ENCODE data around the gene CFAP251.
"Not testable (repeated sequence)": the region's sequence is repeated elsewhere in the genome, so short reads cannot be mapped to it uniquely, and the experiment has no call there.

Gene CFAP251, protein sequence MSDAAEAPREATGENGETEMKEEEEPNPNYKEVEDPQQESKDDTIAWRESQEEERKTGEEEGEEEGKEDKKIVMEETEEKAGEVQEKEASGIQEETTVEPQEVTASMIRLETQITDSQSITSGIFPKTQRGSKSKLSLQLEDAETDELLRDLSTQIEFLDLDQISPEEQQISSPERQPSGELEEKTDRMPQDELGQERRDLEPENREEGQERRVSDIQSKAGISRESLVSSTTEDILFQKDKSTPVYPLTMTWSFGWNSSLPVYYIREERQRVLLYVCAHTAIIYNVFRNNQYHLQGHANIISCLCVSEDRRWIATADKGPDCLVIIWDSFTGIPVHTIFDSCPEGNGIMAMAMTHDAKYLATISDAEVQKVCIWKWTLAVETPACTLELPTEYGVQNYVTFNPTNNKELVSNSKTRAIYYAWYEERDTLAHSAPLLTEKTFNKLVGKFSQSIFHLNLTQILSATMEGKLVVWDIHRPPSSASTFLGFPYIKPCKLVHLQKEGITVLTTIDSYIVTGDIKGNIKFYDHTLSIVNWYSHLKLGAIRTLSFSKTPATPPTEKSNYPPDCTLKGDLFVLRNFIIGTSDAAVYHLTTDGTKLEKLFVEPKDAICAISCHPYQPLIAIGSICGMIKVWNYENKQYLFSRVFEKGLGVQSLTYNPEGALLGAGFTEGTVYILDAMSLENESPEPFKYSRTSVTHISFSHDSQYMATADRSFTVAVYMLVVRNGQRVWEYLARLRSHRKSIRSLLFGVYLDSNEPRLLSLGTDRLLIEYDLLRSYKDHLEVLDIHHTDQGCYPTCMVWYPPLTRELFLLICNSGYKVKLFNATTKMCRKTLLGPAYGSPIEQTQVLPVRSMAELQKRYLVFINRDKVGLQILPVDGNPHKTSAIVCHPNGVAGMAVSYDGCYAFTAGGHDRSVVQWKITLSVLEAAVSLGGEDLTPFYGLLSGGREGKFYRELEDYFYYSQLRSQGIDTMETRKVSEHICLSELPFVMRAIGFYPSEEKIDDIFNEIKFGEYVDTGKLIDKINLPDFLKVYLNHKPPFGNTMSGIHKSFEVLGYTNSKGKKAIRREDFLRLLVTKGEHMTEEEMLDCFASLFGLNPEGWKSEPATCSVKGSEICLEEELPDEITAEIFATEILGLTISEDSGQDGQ

DNA sequence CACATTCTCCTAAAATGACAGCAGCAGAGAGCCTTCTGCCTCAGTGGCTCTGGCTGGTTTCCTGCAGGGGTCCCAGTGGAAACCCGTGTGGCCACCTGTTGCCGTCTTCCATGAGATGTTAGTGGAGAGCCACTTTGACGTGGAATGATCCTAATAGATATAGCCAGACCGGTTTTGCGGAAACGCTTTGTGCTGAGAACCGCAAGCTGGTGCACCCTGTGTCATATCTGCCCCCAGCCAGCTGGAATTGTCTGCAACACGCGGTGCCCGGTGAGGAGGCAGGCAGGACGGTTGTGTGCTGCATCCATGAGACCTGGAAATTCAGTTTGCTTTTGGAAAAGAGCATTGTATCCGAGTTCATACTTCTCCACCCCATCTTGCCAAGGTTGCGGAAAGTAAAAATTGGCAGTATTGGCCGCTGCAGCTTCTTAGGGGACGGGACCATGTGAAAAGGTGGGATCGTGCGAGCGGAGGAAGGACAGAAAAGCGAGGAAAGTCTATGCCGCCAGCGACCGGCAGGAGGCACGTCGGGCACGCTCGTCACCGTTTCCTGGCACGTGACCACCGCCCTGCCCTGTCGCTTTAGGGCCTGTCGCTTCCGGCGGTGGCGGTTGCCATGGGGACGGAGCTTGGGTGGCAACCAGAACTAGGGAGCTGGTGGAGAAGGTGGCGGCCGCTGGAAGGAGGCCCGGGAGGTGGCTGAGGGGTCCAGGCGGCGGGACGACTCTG, at the start of gene CFAP251:
TSS of gene CFAP251 (plus strand) at position 643 of the 729 bp plus-strand sequence. CDS start 2,714 bp downstream, outside the sequence.
- DNase-seq = peak; percentile 98

DNA sequence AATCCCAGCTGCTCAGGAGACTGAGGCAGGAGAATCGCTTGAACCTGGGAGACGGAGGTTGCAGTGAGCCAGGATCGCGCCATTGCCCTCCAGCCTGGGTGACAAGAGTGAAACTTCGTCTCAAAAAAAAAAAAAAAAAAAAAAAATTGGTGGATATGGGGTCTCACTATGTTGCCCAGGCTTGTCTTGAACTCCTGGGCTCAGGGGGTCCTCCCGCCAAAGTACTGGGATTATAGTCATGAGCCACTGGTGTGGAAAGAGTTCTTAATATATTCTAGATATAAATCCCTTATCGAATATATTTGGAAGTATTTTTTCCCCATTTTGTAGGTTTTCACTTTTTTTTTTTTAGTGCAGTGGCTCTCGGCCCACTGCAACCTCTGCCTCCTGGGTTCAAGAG, 49.2 kb upstream of the CFAP251 start:
- DNase-seq = not testable (repeated sequence)

DNA sequence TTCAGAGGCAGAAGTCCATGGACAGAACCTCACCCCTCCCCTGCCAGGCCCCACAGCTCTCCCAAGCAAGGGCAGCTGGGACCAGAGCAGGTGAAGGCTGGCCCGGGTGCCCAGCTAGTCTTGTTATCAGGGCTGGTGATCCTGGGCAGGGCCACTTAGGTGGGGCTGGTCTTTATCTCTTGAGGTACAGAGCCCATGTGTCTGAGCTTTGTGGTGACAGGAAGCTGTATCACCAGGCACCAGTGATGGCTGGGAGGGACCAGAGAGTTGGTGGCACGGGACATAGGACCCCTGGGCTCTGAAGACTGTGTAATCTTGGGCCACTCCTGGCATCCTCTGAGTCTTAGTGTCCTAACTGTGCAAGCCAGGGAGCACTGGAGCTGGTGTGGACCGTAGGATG, 46.9 kb upstream of the CFAP251 start:
- no peak for DNase-seq

- DNase-seq = no peak
Observed at GRCh38 chr12:121872546-121873215, 45.7 kb upstream of the CFAP251 start.

- no peak for DNase-seq
Observed at GRCh38 chr12:121873216-121873569, 45.2 kb upstream of the CFAP251 start.

- DNase-seq = no peak
Observed at GRCh38 chr12:121874071-121874470, 44.3 kb upstream of the CFAP251 start.

- no peak for DNase-seq
Observed at GRCh38 chr12:121875582-121875981, 42.8 kb upstream of the CFAP251 start.

GRCh38 chr12:121876080-121876447, 42.3 kb upstream of the CFAP251 start:
- DNase-seq = not testable (repeated sequence)

- no peak for DNase-seq
Observed at GRCh38 chr12:121883315-121883660, 35.1 kb upstream of the CFAP251 start.

DNA sequence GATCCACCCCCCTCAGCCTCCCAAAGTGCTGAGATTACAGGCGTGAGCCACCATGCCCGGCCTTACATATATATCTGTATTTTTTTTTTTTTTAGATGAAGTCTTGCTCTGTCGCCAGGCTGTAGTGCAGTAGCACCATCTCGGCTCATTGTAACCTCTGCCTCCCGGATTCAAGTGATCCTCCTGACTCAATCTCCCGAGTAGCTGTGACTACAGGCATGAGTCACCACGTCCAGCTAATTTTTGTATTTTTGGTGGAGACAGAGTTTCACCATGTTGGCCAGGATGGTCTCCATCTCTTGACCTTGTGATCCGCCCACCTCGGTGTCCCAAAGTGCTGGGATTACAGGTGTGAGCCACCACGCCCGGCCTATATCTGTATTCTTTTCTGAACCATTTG, 33.3 kb upstream of the CFAP251 start:
- not testable (repeated sequence) for DNase-seq

GRCh38 chr12:121888083-121888477, 30.3 kb upstream of the CFAP251 start:
- no peak for DNase-seq

DNA sequence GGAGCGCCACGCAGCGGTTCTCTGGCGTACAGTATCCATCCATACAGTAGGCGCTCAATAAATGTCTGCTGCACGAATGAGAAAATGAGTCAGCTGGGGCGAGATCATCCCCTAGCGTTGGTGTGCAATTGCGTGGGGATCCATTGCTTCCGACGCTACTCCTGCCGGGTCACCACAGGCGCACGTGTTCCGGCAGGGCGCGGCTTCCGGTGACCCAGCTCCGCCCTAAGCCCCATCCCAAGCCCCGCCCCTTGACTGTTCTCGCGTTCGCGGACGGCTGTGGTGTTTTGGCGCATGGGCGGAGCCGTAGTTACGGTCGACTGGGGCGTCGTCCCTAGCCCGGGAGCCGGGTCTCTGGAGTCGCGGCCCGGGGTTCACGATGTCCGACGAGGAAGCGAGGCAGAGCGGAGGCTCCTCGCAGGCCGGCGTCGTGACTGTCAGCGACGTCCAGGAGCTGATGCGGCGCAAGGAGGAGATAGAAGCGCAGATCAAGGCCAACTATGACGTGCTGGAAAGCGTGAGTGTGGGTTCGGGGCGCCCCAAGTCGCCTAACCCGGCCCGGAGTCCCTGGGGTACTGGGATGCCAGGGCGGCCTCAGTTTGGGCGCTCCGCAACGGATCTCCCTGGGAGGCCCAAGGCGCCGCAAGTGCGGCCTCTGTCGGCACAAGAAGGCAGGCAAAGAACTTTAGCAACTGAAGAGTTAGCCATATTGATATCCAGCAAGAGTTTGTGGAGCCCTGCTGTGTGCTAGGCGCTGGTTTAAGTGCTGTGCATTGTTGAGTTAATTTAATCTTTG, 29.7 kb upstream of the CFAP251 start, which contains the start of gene PSMD9:
TSS of gene PSMD9 (plus strand) at position 313 of the 796 bp plus-strand sequence. CDS start at position 380, 67 bp downstream.
- peak; percentile 99 for DNase-seq

- DNase-seq = no peak
Observed at GRCh38 chr12:121889274-121889624, 29.1 kb upstream of the CFAP251 start.

DNA sequence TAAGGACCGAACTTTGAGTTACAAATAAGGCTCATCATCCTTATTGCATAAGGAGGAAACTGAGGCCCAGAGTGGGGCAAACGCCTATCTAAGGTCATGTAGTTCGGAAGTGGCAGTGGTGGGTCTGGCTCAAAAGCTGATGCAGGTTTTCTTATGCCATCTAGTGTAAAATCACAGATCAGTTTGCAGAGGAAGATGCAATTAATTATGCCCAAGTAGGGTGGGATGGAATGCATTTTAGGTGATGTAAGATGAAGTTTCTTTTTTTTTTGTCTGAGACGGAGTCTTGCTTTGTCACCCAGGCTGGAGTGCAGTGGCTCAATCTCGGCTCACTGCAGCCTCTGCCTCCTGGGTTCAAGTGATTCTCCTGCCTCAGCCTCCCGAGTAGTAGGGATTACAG, 28.7 kb upstream of the CFAP251 start:
- DNase-seq = not testable (repeated sequence)

DNA sequence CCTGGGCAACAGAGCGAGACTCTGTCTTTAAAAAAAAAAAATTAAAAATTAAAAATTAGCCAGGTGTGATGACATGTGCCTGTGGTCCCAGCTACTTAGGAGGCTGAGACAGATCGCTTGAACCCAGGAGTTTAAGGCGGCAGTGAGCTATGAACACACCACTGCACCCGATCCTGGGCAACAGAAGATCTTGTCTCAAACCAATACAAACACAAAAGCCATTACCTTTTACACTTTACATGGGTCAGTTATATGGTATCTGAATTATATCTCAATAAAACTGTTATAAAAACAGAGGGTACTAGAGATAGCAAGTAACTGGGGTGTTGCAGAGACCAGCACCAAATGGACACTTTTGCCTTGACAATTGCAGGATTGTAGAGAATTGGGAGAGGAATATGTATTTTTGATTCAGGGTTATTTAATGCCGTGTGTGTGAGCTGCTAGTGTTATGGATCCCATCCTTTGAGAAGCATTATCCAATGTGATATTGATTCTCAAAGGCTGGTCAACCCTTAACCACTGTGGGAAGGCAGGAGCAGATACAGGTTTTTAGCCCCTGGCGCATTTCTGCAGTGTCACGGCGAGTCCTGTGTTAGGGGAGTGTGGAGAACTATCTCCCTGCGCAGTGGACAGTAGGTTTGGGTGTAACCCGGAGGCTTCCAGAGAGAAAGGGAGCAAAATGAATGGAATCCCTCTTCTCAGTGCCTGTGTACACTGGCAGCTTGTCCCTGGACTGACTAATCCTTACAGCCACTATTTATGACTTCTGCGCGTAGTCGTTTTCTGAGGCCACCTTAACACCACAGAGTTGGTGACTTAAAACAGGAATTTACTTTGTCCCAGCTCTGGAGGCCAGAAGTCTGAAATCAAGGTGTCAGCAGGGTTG, 25.5 kb upstream of the CFAP251 start:
- DNase-seq = no peak

GRCh38 chr12:121893961-121894460, 24.4 kb upstream of the CFAP251 start:
- DNase-seq = peak; percentile 37

DNA sequence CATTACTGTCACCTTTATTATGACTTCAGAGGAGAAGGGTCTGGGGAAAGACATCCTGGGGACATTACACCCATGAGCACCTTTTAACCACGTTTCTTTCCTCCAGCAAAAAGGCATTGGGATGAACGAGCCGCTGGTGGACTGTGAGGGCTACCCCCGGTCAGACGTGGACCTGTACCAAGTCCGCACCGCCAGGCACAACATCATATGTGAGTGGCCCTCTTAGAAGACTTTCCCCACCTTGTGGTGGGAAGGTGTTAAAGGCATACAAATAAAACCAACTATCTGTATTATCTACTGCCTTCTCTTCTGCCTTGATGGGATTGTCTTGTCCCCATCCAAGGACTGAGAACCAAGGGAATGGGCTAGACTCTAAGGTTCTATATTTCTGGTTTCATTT, 23.8 kb upstream of the CFAP251 start:
- no peak for DNase-seq

DNA sequence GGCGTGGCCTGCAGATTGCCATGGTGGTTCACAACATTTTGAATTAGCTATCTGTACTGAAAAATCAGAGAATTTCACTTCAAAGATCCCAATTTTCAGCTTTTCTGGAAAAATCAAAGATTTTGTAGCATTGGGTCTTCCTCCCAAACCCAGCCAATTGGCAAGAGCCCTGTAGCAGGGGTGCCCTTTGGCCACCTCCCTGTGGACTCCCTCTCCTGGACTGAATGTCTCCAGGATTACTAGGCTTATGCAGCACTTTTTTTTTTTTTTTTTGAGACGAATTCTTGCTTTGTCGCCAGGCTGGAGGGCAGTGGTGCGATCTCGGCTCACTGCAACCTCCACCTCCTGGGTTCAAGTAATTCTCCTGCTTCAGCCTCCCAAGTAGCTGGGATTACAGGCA, 20.1 kb upstream of the CFAP251 start:
- DNase-seq = no peak

DNA sequence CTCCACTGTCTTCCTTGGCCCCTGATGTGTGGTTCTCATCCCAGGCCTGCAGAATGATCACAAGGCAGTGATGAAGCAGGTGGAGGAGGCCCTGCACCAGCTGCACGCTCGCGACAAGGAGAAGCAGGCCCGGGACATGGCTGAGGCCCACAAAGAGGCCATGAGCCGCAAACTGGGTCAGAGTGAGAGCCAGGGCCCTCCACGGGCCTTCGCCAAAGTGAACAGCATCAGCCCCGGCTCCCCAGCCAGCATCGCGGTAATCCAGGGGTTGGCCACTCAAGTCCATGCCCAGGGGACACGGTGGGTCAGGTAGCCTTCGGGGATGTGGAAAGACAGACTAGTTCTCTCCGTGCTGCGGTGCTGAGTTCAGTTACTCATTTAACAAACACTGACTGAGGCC, 18.8 kb upstream of the CFAP251 start:
- DNase-seq = no peak

DNA sequence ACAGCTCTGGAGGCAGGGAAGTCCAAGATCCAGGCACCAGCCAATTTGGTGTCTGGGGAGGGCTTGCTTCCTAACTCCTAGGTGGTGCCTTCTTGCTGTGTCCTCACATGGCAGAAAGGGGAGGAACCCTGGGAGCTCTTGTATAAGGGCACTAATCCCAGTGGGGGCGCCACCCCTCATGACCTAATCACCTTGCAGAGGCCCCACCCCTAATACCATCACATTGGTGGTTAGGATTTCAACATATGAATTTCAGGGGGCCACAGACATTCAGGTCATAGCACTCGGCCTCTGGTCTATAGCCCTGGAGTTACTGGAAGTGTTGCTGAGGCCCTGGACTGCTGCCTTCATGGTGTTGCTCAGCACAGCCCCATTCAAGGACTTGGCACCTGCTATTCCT, 15.2 kb upstream of the CFAP251 start:
- DNase-seq = no peak
